ENCODE data around the gene AP2A2. TPM values are rescaled to one million over a fixed set of nuclear protein-coding genes. Genes with fewer than 3 reads are reported as not detected.

Gene AP2A2
- total RNA-seq, 2 experiments from 2014 or later: 24.9 to 43.0 TPM

- Histone ChIP-seq H2AFZ (ENCODE audit: low read length) (no peak overlapping the region), H3K4me2 (ENCODE audit: low read length) (no peak overlapping the region), H4K20me1 (ENCODE audit: insufficient read depth, low read length) (no peaks in the 10 kb centered on the region), H3K9me3 (ENCODE audit: low read length) (no peaks in the 10 kb centered on the region), H3K79me2 (ENCODE audit: insufficient read depth, low read depth, low read length) (no peaks in the 10 kb centered on the region), H3K4me1 (ENCODE audit: insufficient read depth, low read length, poor library complexity, severe bottlenecking) (no peaks in the 10 kb centered on the region), H3K9me2 (ENCODE audit: insufficient read depth, low read length) (no peaks in the 10 kb centered on the region), H3K27ac (ENCODE audit: low read depth, low read length, poor library complexity, severe bottlenecking) (no peak overlapping the region), H3K36me3 (ENCODE audit: insufficient read depth, low read length) (peaks cover 33% of the 10 kb centered on the region; the same call in 1 of the 2 replicates), H3K4me3 (ENCODE audit: low read depth, low read length, poor library complexity, severe bottlenecking) (no peak overlapping the region)
- intact Hi-C loops (cut with micrococcal nuclease; ENCODE audit: unreplicated experiment): loop anchor here (5.0 kb wide), 1 partner anchor 129 kb away; no protein-coding TSS in a partner anchor
- BruUV-seq (replicated peaks): no TSS peak
- ChIA-PET CTCF (ENCODE audit: unreplicated experiment) (no interaction called here), POLR2A (no interaction called here)
- no peak for DNase-seq (ENCODE audit: low spot score)
- no peak for TF ChIP-seq EZH2phosphoT487 (IDR thresholded peaks at IDR 0.05; ENCODE audit: borderline replicate concordance, low read depth, low read length)
- TF ChIP-seq CTCF (conservative IDR thresholded peaks at IDR 0.05; ENCODE audit: low read length): no peak
Observed at GRCh38 chr11:976431-977160, 50.9 kb downstream of the AP2A2 start.

- no TSS peak for BruUV-seq (replicated peaks)
- POLR2A ChIA-PET: interaction anchor here (0.6 kb wide), 1 partner anchor 1396 kb away, joined by 3 read pairs; no protein-coding TSS in a partner anchor
- no peaks in the 10 kb centered on the region for H3K9me3 ChIP-seq (ENCODE audit: low read length)
Observed at GRCh38 chr11:977830-978720, 52.4 kb downstream of the AP2A2 start.

More at GRCh38 chr11:977830-978720, 52.4 kb downstream of the AP2A2 start:
- Histone ChIP-seq H3K9me2 (ENCODE audit: insufficient read depth, low read length) (no peaks in the 10 kb centered on the region), H2AFZ (ENCODE audit: low read length) (no peak overlapping the region), H3K27ac (ENCODE audit: low read depth, low read length, poor library complexity, severe bottlenecking) (no peak overlapping the region), H3K79me2 (ENCODE audit: insufficient read depth, low read depth, low read length) (no peaks in the 10 kb centered on the region), H3K4me3 (ENCODE audit: low read depth, low read length, poor library complexity, severe bottlenecking) (no peak overlapping the region), H3K4me1 (ENCODE audit: insufficient read depth, low read length, poor library complexity, severe bottlenecking) (no peaks in the 10 kb centered on the region), H3K36me3 (ENCODE audit: insufficient read depth, low read length) (peaks cover 26% of the 10 kb centered on the region; the same call in 1 of the 2 replicates), H4K20me1 (ENCODE audit: insufficient read depth, low read length) (no peaks in the 10 kb centered on the region), H3K4me2 (ENCODE audit: low read length) (no peak overlapping the region)
- intact Hi-C loops (cut with micrococcal nuclease; ENCODE audit: unreplicated experiment): loop anchor here (5.0 kb wide), 1 partner anchor 131 kb away; no protein-coding TSS in a partner anchor
- DNase-seq (ENCODE audit: low spot score): no peak
- CTCF ChIA-PET (ENCODE audit: unreplicated experiment): no interaction called here
- TF ChIP-seq CTCF (conservative IDR thresholded peaks at IDR 0.05; ENCODE audit: low read length) (no peak), EZH2phosphoT487 (IDR thresholded peaks at IDR 0.05; ENCODE audit: borderline replicate concordance, low read depth, low read length) (no peak)

All from OCI-LY7 (cell line).